HG03066 (cell line): ENCODE data around the gene REN.

Source experiments
- ATAC-seq: cut with Tn5 transposase; IDR thresholded peaks from one replicate; pipeline ENCODE4 v1.9.1; 2021; ENCODE audit warnings: low read depth; ENCODE audit not compliant: unreplicated experiment

REN gene

DNA sequence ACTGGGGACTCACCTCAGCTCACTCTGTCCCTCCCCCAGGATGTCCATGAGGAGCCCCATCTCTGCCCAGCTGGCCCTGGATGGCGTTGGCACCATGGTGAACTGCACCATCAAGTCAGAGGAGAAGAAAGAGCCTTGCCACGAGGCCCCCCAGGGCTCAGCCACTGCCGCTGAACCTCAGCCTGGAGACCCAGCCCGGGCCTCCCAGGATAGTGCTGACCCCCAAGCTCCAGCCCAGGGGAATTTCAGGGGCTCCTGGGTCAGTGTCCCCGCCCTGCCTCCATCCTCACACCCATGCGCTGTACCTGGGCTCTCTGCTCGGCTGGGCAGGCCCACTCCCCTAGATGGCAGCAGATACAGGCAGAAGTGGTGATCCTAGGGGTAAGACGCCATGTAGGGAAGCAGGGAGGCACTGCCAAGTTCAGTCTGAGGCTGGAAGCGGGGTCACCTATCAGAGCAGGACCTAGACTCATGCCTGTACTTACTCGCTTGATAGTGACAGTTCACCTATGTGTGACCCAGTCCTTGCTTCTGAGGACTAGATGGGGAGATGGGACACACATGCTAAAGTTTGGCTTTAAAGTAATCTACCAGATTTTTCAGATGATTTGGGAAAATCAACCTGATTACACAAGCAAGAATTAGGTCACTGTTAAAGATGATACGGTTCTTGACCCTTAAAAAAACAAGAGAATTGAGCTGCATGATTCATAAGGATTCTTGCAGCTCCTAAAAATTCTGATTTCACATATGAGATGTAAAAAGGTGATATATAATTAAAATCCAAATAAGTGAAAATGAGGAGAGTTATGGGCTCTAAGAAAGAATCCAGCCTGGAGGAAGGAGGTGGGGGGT is 53.0 kb downstream of the REN start:
- ATAC-seq = no peak

DNA sequence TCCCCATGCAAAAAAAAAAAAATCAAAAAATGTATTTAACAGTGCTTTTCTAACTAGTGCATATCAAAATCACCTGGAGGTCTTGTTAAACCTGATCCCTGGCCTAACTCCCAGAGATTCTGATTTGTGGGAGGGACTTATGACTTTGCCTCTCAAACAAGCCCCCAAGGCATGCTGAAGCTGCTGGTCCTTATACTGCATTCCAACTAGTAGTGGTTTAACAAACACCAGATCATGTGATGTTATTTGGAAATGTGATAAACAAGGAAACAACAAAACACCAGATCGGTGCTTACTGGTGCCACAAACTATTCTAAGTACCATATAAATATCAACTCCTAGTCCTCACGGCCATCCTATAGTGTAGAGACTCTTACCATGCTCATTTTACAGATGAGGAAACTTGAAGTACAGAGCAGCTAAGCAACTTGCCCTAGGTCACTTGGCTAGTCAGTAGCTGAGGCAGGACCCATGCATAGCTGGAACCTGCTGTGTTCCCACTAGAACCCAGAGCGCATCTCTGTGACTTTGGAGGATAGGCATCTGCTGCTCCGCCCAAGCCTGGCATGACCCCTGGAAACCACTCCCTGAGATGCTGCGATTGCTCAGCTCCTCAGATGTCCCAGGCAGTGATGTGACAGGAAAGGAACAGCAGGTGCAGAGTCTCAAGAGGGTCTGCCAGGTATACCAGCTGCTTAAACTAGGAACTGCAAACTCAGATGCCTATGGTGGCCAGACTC is 55.1 kb downstream of the REN start:
- ATAC-seq = no peak

DNA sequence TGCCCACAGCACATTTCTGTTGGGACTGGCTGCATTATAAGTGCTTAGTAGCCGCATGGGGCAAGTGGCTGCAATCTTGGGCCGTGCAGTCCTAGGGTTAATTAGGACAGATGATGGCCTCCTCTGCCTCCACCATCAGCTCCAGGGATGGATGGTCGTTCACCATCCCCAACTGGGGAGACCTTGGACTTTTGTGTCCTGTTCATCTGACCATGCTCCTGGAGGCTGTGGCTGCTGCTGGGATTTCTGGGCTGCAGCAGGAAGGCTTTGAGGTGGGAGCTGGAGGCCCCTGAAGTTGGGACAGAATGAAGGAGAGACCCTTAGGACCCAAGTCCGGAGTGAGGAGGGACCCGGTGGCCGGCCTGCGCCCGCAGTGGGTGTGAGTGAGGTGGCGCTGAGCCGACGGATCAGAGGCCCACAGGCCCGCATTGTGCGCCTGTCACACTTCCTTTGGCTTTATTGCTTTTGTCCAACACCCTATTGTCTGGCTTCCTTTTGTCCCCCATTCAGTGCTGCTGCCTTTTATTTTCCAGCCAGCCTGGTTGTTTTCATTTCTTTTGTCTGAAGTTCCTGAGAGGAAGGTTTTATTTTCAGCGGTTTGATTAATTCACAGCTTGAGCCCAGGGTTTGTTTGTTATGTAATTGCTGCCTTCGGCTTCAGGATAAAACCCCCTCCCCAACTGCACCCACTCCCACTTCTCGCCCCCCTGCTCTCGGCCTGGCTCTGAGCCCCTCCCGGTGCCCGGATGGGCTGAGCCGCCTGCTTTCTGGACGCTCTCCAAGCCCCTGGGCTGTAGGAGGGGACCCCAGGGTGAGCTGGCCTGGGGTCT is 57.6 kb downstream of the REN start:
- no peak for ATAC-seq

- no peak for ATAC-seq
These were observed 58.2 kb downstream of the REN start for GRCh38 chr1:204107892-204108291.

DNA sequence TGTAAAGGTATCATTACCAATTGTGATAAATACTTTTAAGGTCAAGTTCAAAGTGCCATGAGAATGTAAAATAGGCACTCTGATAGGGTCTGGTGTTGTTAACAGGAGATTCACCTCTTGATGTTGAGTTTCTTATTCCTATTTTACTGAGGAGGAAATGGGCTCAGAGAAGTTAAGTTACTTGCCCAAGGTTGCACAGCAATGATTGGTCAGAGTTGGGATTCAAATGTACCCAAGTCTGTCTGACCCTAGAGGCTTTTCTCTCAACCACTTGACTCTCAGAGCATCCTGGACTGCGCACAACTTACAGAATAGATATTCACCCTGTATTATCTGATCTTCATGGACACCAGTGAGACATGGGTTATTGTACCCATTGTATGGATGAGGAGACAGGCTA is 59.3 kb downstream of the REN start:
- no peak for ATAC-seq

DNA sequence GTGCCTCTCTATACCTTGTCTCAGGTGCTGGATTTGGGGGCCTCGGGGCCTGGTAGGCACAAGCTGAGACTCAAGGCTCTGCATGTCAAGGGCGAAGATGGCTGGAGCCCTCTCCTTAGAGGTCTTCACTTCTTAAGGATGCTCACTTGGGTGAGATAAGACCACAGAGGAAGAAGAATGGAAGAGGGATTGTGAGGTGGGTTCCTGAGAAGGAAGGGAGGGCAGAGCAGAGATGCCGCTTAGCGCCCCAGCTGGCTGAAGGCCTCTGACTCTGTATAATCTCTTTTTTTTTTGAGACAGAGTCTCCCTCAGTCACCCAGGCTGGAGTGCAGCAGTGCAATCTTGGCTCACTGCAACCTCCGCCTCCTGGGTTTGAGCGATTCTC is 61.0 kb downstream of the REN start:
- no peak for ATAC-seq
